Esophagus squamous epithelium (tissue), 5 donors: ENCODE data around the gene MBOAT7. TPM values are rescaled to one million over a fixed set of nuclear protein-coding genes. Genes with fewer than 3 reads are reported as not detected.
A peak's percentile ranks its signal among the peaks of the same experiment; 100 is the strongest.
"Not testable (repeated sequence)": the region's sequence is repeated elsewhere in the genome, so short reads cannot be mapped to it uniquely, and the experiment has no call there.

Experiments
- DNase-seq: peaks from one replicate; lab custom pipeline; 2025; lab: John Stamatoyannopoulos, UW
- H3K27ac ChIP-seq, 4 donors: fragments of 200-600 bp; sonication (generic); one replicate each; pipeline ENCODE4 v1.5.1; 2016 to 2019; ENCODE audit warnings: mild to moderate bottlenecking in 1 of 4
- H3K27me3 ChIP-seq, 4 donors: fragments of 200-600 bp; sonication (generic); 1 replicate in 3 of 4; 2 replicates in 1 of 4; pipeline versions ENCODE4 v1.5.1 to v1.6.0; 2017 to 2021; ENCODE audit warnings: antibody characterized with exemption in 1 of 4
- H3K36me3 ChIP-seq, 3 donors: fragments of 200-600 bp; sonication (generic); one replicate each; pipeline ENCODE4 v1.5.1; 2016 to 2019
- H3K4me1 ChIP-seq, 3 donors: fragments of 200-600 bp; sonication (generic); one replicate each; pipeline ENCODE4 v1.5.1; 2017 to 2019
- H3K4me3 ChIP-seq, 4 donors: fragments of 200-600 bp; sonication (generic); 1 replicate in 3 of 4; 2 replicates in 1 of 4; pipeline ENCODE4 v1.5.1; 2016 to 2019; ENCODE audit warnings: mild to moderate bottlenecking in 2 of 4, moderate library complexity in 1 of 4
- H3K9me3 ChIP-seq, 3 donors: fragments of 200-600 bp; sonication (generic); one replicate each; pipeline ENCODE4 v1.5.1; 2016 to 2019
- POLR2A ChIP-seq, 4 donors: fragments of 450-650 bp; IDR thresholded peaks; one replicate each; pipeline ENCODE4 v1.6.1; 2017; ENCODE audit warnings: antibody characterized with exemption in 4 of 4, mild to moderate bottlenecking in 4 of 4, moderate library complexity in 3 of 4
- WGBS, 2 donors: methylation state at CpG; one replicate each; pipeline ENCODE4 v1.1.5; 2018; 5-methylcytosine and 5-hydroxymethylcytosine counted together
- intact Hi-C: fragments of 100-400 bp; cut with DNase I; formaldehyde crosslinking; loops from one replicate; pipeline ENCODE4 v1.15.0; 2022
- total RNA-seq, 4 donors: library from RNA; depleted of rRNA; stranded (reverse); fragments of >200 nt; gene quantifications; one replicate each; pipeline ENCODE4 v1.1.0, GENCODE V29; 2016
- TF ChIP-seq, protein P1 (sequence below), 6 experiments: fragments of 450-650 bp in 4 of 6; fragments of 200-600 bp in 2 of 6; sonication (generic) in 2 of 6; IDR thresholded peaks; one replicate each; pipeline ENCODE4 v1.5.1; 2016 to 2019; ENCODE audit warnings: antibody characterized with exemption in 6 of 6, mild to moderate bottlenecking in 4 of 6, moderate library complexity in 4 of 6
- donor health status: DM: yes; HTN: yes; CAD: no.

Gene MBOAT7
- total RNA-seq, 4 donors from 2014 or later = 32.2 to 56.2 (median 40.8) TPM

DNA sequence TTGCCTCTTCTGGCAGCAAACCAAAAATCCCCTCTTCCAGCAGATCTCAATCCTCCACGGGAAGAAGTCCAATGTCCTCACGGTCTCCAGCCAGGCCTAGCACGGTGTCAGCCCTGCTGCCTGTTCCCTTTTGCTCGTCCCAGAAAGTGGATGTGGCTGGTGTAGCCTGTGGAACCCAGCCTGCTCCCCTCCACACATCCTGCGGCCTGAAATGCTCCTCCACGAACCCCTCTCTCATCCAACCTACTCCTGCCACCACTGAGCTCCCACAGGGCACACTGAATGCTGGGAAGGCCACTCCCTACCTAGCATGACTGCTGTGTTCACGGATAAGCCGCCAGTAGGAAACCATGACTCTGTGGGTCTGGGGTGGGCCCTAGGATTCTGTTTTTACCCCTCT, 3.0 kb downstream of the MBOAT7 start:
- peaks cover 0 to 30% (median 0%) of the 10 kb centered on the region in 3 donors for H3K36me3 ChIP-seq
- no peaks in the 10 kb centered on the region for H3K27me3 ChIP-seq
- no peak overlapping the region for H3K27ac ChIP-seq
- intact Hi-C loops = no loop called here
- H3K4me1 ChIP-seq = peaks cover 8 to 22% (median 10%) of the 10 kb centered on the region in 3 donors
- H3K4me3 ChIP-seq = no peak overlapping the region
- DNase-seq = no peak
- TF ChIP-seq POLR2A (IDR thresholded peaks at IDR 0.05) = no peak
- TF ChIP-seq, protein P1, sequence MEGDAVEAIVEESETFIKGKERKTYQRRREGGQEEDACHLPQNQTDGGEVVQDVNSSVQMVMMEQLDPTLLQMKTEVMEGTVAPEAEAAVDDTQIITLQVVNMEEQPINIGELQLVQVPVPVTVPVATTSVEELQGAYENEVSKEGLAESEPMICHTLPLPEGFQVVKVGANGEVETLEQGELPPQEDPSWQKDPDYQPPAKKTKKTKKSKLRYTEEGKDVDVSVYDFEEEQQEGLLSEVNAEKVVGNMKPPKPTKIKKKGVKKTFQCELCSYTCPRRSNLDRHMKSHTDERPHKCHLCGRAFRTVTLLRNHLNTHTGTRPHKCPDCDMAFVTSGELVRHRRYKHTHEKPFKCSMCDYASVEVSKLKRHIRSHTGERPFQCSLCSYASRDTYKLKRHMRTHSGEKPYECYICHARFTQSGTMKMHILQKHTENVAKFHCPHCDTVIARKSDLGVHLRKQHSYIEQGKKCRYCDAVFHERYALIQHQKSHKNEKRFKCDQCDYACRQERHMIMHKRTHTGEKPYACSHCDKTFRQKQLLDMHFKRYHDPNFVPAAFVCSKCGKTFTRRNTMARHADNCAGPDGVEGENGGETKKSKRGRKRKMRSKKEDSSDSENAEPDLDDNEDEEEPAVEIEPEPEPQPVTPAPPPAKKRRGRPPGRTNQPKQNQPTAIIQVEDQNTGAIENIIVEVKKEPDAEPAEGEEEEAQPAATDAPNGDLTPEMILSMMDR (IDR thresholded peaks at IDR 0.05) = no peak
- WGBS, 2 donors = 88 to 92% methylated on average over 4 to 8 of the region's 8 CpGs
- no peaks in the 10 kb centered on the region for H3K9me3 ChIP-seq

DNA sequence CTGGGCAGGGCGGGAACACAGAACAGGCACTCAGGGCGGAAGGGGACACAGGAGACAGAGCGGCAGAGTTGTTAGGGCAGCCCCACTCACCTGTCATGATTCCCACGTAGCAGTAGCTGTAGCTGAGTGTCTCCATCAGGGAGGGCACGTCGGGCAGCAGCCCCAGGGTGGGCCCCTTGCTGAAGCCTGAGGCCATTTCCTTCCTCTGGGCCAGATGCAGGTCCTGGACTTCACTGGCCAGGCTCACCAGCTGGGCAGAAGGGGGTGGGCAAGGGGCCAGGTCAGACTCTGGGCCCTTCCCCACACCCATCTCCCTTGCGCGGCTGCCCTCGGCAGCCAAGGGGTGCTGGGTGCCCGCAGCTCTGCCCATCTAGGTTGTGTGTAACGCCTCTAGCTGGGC, 5.9 kb downstream of the MBOAT7 start:
- no peak for TF ChIP-seq POLR2A (IDR thresholded peaks at IDR 0.05)
- TF ChIP-seq, protein P1 (IDR thresholded peaks at IDR 0.05) = no peak
- H3K27me3 ChIP-seq = no peaks in the 10 kb centered on the region
- 84% methylated on average over 7 of the region's 11 CpGs; no CpG with 5 or more reads in 1 of the 2 donors for WGBS, 2 donors
- no peak overlapping the region for H3K4me3 ChIP-seq
- no peak for DNase-seq
- peaks cover 4 to 13% (median 6%) of the 10 kb centered on the region in 3 donors for H3K4me1 ChIP-seq
- H3K36me3 ChIP-seq = peaks cover 0 to 59% (median 5%) of the 10 kb centered on the region in 3 donors
- intact Hi-C loops = no loop called here
- no peak overlapping the region for H3K27ac ChIP-seq
- no peaks in the 10 kb centered on the region for H3K9me3 ChIP-seq

DNA sequence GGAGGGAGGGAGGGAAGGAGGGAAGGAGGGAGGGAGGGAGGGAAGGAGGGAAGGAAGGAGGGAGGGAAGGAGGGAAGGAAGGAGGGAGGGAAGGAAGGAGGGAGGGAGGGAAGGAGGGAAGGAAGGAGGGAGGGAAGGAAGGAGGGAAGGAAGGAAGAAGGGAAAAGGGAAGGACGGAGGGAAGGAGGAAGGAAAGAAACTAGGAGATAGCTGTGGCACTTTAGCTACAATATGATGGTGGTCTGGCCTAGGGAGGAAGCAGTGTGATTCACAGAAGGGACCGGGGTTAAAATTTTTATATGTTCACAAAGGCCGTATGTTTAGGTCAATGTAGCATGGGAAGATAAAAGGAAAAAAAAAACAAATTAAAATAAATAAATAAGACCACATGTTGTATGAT, 7.5 kb downstream of the MBOAT7 start:
- intact Hi-C loops, DNase-seq, H3K27me3 ChIP-seq, H3K4me3 ChIP-seq, H3K27ac ChIP-seq, H3K4me1 ChIP-seq, H3K9me3 ChIP-seq: not testable (repeated sequence)
- 88 to 93% methylated on average over 3 of the region's 3 CpGs for WGBS, 2 donors
- peaks cover 0 to 58% (median 5%) of the 10 kb centered on the region in 3 donors for H3K36me3 ChIP-seq

DNA sequence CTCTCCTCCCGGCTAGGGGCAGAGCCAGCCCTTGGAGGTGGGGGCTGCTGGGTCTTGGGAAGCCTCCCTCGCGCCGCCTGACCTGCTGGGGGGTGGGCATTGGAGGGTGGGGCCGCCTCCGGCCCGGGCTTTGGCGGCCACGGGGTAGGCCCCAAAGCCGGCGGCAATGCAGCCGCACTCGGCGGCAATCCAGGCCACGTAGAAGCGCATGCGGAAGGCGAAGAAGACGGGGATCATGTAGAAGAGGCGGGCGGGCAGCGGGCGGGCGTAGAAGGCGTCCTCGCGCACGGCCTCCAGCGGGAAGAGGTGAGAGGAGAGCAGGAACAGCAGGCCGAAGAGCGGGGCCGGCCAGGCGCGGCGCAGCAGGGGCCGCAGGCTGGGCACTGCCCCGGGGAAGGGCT, 8.7 kb downstream of the MBOAT7 start:
- DNase-seq = no peak
- peaks cover 0 to 57% (median 5%) of the 10 kb centered on the region in 3 donors for H3K36me3 ChIP-seq

DNA sequence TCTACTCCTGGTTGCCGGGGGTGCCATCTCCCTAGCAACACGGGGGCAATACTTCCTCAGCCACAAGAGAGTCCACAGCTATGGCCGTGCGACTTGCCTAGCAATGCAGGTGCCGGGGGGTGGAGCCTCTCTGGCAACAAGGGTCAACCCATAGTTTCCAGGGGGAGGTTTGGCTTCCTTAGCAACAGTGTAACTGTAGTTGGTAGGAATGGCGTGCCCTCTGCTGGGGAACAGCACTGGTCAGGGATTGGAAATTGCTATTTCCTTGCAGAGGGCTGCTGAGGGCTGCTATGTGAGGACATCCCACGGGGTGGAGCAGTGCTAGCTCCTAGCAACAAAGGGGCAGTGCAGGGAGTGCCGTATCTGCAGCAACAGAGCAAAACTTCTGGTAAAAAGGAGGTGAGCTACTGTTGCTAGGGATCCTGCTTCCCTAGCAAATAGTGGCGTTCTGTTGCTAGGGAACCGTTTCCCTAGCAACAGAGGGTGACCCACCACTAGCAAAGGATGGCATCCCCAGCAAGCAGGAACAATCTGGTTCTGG, 9.4 kb downstream of the MBOAT7 start:
- H3K9me3 ChIP-seq = no peaks in the 10 kb centered on the region
- intact Hi-C loops = no loop called here
- TF ChIP-seq, protein P1 (IDR thresholded peaks at IDR 0.05) = peak in 1 of 6 experiments; percentile 25
- no peak for TF ChIP-seq POLR2A (IDR thresholded peaks at IDR 0.05)
- WGBS, 2 donors = 50 to 57% methylated on average over 3 to 10 of the region's 10 CpGs
- H3K4me3 ChIP-seq = no peak overlapping the region
- peaks cover 0 to 59% (median 5%) of the 10 kb centered on the region in 3 donors for H3K36me3 ChIP-seq
- no peaks in the 10 kb centered on the region for H3K27me3 ChIP-seq
- H3K27ac ChIP-seq = no peak overlapping the region
- H3K4me1 ChIP-seq = no peaks in the 10 kb centered on the region
- no peak for DNase-seq

More for the DNA sequence above, 8.7 kb downstream of the MBOAT7 start:
- TF ChIP-seq, protein P1 (IDR thresholded peaks at IDR 0.05) = no peak
- TF ChIP-seq POLR2A (IDR thresholded peaks at IDR 0.05) = no peak
- H3K9me3 ChIP-seq = no peaks in the 10 kb centered on the region
- H3K27ac ChIP-seq = no peak overlapping the region
- 97 to 99% methylated on average over 21 to 26 of the region's 37 CpGs for WGBS, 2 donors
- H3K4me3 ChIP-seq = no peak overlapping the region
- no peaks in the 10 kb centered on the region for H3K27me3 ChIP-seq
- no peaks in the 10 kb centered on the region for H3K4me1 ChIP-seq
- intact Hi-C loops = no loop called here
